HG03439 (cell line): ENCODE measurements around the gene NSUN4.
"Not testable (repeated sequence)": the region's sequence is repeated elsewhere in the genome, so short reads cannot be mapped to it uniquely, and the experiment has no call there.

Experiments used
- ATAC-seq: cut with Tn5 transposase; IDR thresholded peaks from one replicate; pipeline ENCODE4 v1.9.1; 2021; ENCODE audit warnings: mild to moderate bottlenecking, moderate library complexity; ENCODE audit not compliant: unreplicated experiment

The NSUN4 gene

GRCh38 chr1:46325285-46326076, 15.1 kb upstream of the NSUN4 start:
- not testable (repeated sequence) for ATAC-seq

GRCh38 chr1:46328182-46328581, 12.4 kb upstream of the NSUN4 start:
- ATAC-seq, result not testable (repeated sequence)

GRCh38 chr1:46329807-46330206, 10.8 kb upstream of the NSUN4 start:
- not testable (repeated sequence) for ATAC-seq

- ATAC-seq, result not testable (repeated sequence)
These were observed 10.2 kb upstream of the NSUN4 start for GRCh38 chr1:46330381-46330780.

- not testable (repeated sequence) for ATAC-seq
These were observed 8.6 kb upstream of the NSUN4 start for GRCh38 chr1:46331786-46332540.

DNA sequence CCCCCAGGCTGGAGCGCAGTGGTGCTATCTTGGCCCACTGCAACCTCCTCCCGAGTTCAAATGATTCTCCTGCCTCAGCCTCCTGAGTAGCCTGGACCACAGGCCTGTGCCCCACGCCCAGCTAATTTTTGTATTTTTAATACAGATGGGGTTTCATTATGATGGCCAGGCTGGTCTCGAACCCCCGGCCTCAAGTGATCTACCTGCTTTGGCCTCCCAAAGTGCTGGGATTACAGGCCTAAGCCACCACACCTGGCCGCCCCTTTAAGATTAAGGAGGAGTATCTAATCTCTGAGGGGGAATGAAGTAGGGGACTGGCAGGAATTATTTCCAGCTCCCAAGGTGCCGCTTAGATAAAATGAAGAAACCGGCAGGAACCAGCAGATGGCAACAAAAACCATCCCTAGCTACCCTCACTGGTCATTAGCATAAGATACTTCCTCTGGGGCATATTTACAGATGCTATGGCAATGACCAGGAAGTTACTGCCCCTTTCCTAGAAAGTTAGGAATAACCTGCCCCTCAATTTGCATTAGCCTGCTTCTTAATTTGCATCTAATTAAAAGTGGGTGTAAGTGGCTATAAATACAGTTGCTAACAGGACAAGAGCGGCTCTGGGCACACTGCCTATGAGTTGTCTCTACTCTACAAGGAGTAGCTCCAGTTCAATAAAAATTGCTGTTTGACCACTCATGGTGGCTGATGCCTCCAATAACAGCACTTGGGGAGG, 7.1 kb upstream of the NSUN4 start:
- peak; percentile 56 for ATAC-seq

- no peak for ATAC-seq
These were observed 6.6 kb upstream of the NSUN4 start for GRCh38 chr1:46334030-46334384.

DNA sequence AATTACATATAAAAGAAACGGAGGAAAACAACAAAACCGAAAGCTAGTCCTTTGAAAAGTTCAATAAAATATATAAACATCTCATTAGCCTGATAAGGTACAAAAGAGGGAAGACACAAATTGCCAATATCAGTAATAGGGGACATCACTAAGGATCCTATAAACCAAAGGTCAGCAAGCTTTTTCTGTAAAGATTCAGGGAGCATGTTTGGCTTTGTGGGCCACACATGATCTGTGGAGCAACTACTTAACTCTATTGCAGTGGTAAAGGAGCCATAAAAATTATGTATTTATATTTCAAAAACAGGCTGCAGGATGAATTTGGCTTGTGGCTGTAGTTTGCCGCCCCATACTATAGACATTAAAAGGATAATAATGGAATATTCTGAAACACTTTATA, 5.5 kb upstream of the NSUN4 start:
- no peak for ATAC-seq

GRCh38 chr1:46337409-46337808, 3.2 kb upstream of the NSUN4 start:
- not testable (repeated sequence) for ATAC-seq

DNA sequence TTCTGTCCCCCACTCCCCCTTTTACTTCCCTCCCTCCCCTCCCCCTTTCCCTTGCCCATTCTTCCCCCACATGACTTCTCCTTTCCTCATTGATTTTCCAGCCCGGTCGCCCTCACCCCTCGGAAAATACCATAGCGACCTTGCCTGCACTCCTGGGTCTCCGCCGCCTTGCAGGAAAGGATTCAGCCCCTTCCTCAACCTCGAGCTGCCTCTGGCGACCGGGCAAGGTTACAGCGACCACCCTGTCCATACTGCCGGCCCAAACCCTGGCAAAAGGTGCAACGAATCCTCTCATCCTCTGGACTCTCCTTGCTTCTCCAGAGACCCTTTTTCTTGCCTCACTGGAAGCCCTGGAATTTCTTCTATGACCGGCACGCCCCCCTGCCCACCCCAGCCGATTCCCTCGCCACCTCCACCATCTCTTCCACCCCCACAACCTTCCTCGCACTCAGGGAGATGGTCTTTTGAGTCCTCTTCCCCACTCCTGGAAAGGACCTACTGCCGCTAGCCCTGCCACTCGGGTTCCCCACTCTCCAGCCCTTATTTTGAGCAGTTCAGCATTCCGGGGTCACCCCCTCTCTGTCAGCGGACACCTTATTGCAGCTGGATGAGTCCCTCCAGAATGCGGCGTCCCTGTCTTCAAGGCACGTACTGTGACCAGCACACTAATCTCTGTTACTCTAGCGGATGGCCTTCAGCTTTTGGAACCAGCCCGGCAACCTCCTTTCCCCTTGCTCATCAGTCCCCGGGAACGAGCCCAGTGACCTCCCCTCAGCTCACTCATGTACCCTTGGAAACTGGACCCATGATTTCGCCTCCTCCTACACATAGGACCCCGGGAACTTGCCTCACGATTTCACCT, 846 bp downstream of the NSUN4 start:
- ATAC-seq, result no peak

GRCh38 chr1:46342084-46342656, 1.6 kb downstream of the NSUN4 start:
- no peak for ATAC-seq

GRCh38 chr1:46342677-46343350, 2.2 kb downstream of the NSUN4 start:
- no peak for ATAC-seq

- no peak for ATAC-seq
These were observed 2.7 kb downstream of the NSUN4 start for GRCh38 chr1:46343351-46343695.

- ATAC-seq, result no peak
These were observed 3.1 kb downstream of the NSUN4 start for GRCh38 chr1:46343705-46344104.

GRCh38 chr1:46344481-46344880, 3.9 kb downstream of the NSUN4 start:
- ATAC-seq, result no peak

GRCh38 chr1:46345281-46345680, 4.7 kb downstream of the NSUN4 start:
- ATAC-seq, result no peak

DNA sequence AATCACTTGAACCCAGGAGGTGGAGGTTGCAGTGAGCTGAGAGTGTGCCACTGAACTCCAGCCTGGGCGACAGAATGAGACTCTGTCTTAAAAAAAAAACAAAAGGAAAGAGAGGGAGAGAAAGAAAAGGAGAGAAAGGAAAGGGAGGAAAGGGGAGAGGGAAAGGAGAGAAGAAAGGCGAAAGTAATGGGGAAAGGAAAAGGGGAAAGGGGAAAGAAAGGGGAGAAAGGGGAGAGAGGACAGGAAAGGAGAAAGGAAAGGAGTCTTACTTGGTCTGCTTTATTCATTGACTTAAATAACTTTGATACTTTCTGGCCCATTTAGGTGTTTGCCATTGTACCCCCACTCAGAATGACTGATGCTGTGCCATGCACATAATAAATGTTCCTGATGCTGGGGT, 11.8 kb downstream of the NSUN4 start:
- no peak for ATAC-seq

- not testable (repeated sequence) for ATAC-seq
These were observed 15.3 kb downstream of the NSUN4 start for GRCh38 chr1:46355920-46356319.

GRCh38 chr1:46362158-46362557, 21.6 kb downstream of the NSUN4 start:
- no peak for ATAC-seq

DNA sequence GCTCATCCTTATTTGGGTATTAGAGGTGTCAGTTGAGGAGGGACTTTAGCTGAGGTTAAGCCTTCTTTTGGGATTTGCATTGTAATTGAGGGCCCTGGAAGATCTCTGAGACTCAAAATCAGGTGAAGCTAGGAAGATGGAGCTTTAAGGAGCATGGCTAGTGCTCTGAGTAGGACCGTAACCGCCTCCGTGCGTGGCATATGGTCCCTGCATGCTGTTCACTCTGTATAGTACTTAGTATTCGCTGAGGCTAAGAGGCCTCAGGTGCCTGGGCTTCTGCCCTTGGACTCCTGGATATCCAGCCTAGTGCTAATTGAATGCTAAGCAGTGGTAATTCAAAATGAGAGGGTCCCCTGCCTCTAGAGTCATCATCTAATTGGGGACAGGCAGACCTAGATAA, 22.5 kb downstream of the NSUN4 start:
- ATAC-seq, result no peak
